CD14-positive monocyte (primary cell): ENCODE measurements around the gene NCR3LG1. TPM values are rescaled to one million over a fixed set of nuclear protein-coding genes. Genes with fewer than 3 reads are reported as not detected.

Experiments used
- DNase-seq, 3 donors: peaks; one replicate each; pipeline ENCODE4 v3.0.0-alpha.2; 2011 to 2022
- H2AFZ ChIP-seq: 2 replicates; pipeline ENCODE4 v1.6.0; 2012; ENCODE audit warnings: mild to moderate bottlenecking, low read depth, low read length, inconsistent platforms; ENCODE audit not compliant: insufficient read depth, poor library complexity, severe bottlenecking
- H3K27ac ChIP-seq, 2 donors: 1 replicate in 1 of 2; 2 replicates in 1 of 2; pipeline ENCODE4 v1.5.1; 2012 to 2013; ENCODE audit warnings: low read length in 2 of 2, control low read depth in 1 of 2, inconsistent platforms in 1 of 2, low read depth in 1 of 2, mild to moderate bottlenecking in 1 of 2
- H3K27me3 ChIP-seq, 2 donors: one replicate each; pipeline versions ENCODE4 v1.6.0 to v1.6.1; 2011 to 2013; ENCODE audit warnings: low read length in 2 of 2; ENCODE audit not compliant: control insufficient read depth in 2 of 2, insufficient read depth in 2 of 2
- H3K36me3 ChIP-seq, 2 donors: replicated peaks in 1 of 2; 1 replicate in 1 of 2; 2 replicates in 1 of 2; pipeline versions ENCODE4 v1.5.1 to v1.6.1; 2012 to 2013; ENCODE audit warnings: low read length in 2 of 2, control low read depth in 1 of 2, inconsistent platforms in 1 of 2, mild to moderate bottlenecking in 1 of 2; ENCODE audit not compliant: insufficient read depth in 2 of 2, control insufficient read depth in 1 of 2
- H3K4me1 ChIP-seq, 2 donors: 1 replicate in 1 of 2; 2 replicates in 1 of 2; pipeline versions ENCODE4 v1.5.1 to v1.6.1; 2012 to 2013; ENCODE audit warnings: low read length in 2 of 2, control low read depth in 1 of 2, inconsistent platforms in 1 of 2, mild to moderate bottlenecking in 1 of 2, moderate library complexity in 1 of 2; ENCODE audit not compliant: insufficient read depth in 2 of 2, control insufficient read depth in 1 of 2
- H3K4me2 ChIP-seq: replicated peaks from 2 replicates; pipeline ENCODE3; 2012; ENCODE audit warnings: low read length, moderate library complexity, mild to moderate bottlenecking; ENCODE audit not compliant: poor library complexity, severe bottlenecking; ENCODE audit errors: extremely low read depth
- H3K4me3 ChIP-seq, 3 experiments: fragments of 200-600 bp in 1 of 3; sonication (generic) in 1 of 3; replicated peaks in 1 of 3; 1 replicate in 2 of 3; 2 replicates in 1 of 3; pipeline ENCODE4 v1.5.1; 2011 to 2013; ENCODE audit warnings: low read length in 3 of 3, mild to moderate bottlenecking in 3 of 3, control low read depth in 2 of 3, low read depth in 2 of 3, inconsistent platforms in 1 of 3, moderate library complexity in 1 of 3
- H3K79me2 ChIP-seq: 2 replicates; pipeline ENCODE4 v1.6.0; 2012; ENCODE audit warnings: mild to moderate bottlenecking, control low read depth, inconsistent platforms, low read length, moderate library complexity; ENCODE audit not compliant: insufficient read depth
- H3K9ac ChIP-seq: 2 replicates; pipeline ENCODE4 v1.6.0; 2017; ENCODE audit warnings: low read length, mild to moderate bottlenecking; ENCODE audit not compliant: insufficient read depth, poor library complexity, severe bottlenecking
- H3K9me3 ChIP-seq, 2 donors: replicated peaks in 1 of 2; 1 replicate in 1 of 2; 2 replicates in 1 of 2; pipeline versions ENCODE4 v1.5.1 to v1.6.1; 2012 to 2013; ENCODE audit warnings: low read length in 2 of 2, control low read depth in 1 of 2; ENCODE audit not compliant: control insufficient read depth in 1 of 2, insufficient read depth in 1 of 2
- H4K20me1 ChIP-seq: 2 replicates; pipeline ENCODE4 v1.6.0; 2012; ENCODE audit warnings: mild to moderate bottlenecking, low read length, control low read depth, moderate library complexity; ENCODE audit not compliant: insufficient read depth
- H3K27ac Mint-ChIP-seq, 7 donors: one replicate each; pipeline ENCODE4 v1.8.0; 2020; ENCODE audit warnings: mild to moderate bottlenecking in 7 of 7, mixed read lengths in 7 of 7, moderate library complexity in 6 of 7, inconsistent platforms in 2 of 7
- H3K27me3 Mint-ChIP-seq, 3 donors: one replicate each; pipeline ENCODE4 v1.8.0; 2021 to 2022; ENCODE audit warnings: low read depth in 3 of 3, mild to moderate bottlenecking in 3 of 3, mixed read lengths in 3 of 3, moderate library complexity in 3 of 3, inconsistent platforms in 1 of 3
- H3K36me3 Mint-ChIP-seq, 2 donors: one replicate each; pipeline ENCODE4 v1.8.0; 2020; ENCODE audit warnings: mixed read lengths in 2 of 2, inconsistent platforms in 1 of 2, mild to moderate bottlenecking in 1 of 2
- H3K4me1 Mint-ChIP-seq: one replicate; pipeline ENCODE4 v1.8.0; 2020; ENCODE audit warnings: mild to moderate bottlenecking, mixed read lengths
- H3K4me3 Mint-ChIP-seq, 2 donors: one replicate each; pipeline ENCODE4 v1.8.0; 2020; ENCODE audit warnings: mild to moderate bottlenecking in 2 of 2, mixed read lengths in 2 of 2, moderate library complexity in 1 of 2
- H3K9me3 Mint-ChIP-seq, 7 donors: one replicate each; pipeline ENCODE4 v1.8.0; 2020 to 2022; ENCODE audit warnings: mixed read lengths in 7 of 7, mild to moderate bottlenecking in 6 of 7, moderate library complexity in 6 of 7, inconsistent platforms in 2 of 7
- CTCF ChIP-seq: fragments of 200-600 bp; IDR thresholded peaks from one replicate; pipeline ENCODE4 v1.8.0; 2022; ENCODE audit warnings: antibody characterized with exemption, mild to moderate bottlenecking
- WGBS: methylation state at CpG from one replicate; pipeline ENCODE4 v1.1.5; 2013; ENCODE audit warnings: missing lambda C conversion rate; ENCODE audit not compliant: insufficient coverage; 5-methylcytosine and 5-hydroxymethylcytosine counted together
- intact Hi-C, 2 donors: fragments of 100-400 bp; cut with micrococcal nuclease; formaldehyde crosslinking; loops; one replicate each; pipeline versions ENCODE4 v1.15.0 to v1.15.1; 2023
- polyA plus RNA-seq, 3 donors: library from polyadenylated mRNA; depleted of rRNA in 1 of 3; unstranded in 2 of 3; stranded (reverse) in 1 of 3; fragments of 300-500 nt in 2 of 3; fragments of >200 nt in 1 of 3; fragmentation: Illumina TruSeq in 2 of 3; gene quantifications; 1 replicate in 2 of 3; 2 replicates in 1 of 3; pipeline ENCODE4 v1.2.3, GENCODE V29; 2012 to 2021

NCR3LG1 gene
- polyA plus RNA-seq, 3 donors, result 0.05 to 1.1 (median 0.15) TPM

GRCh38 chr11:17408026-17408425 is 56.4 kb downstream of the NCR3LG1 start:
- Histone ChIP-seq H3K27me3 (no peaks in the 10 kb centered on the region), H2AFZ (no peak overlapping the region), H3K9me3 (no peaks in the 10 kb centered on the region), H3K4me2 (no peak overlapping the region), H3K4me3 (no peak overlapping the region), H3K4me1 (no peaks in the 10 kb centered on the region), H3K27ac (no peak overlapping the region), H3K79me2 (no peaks in the 10 kb centered on the region), H3K36me3 (no peaks in the 10 kb centered on the region), H4K20me1 (no peaks in the 10 kb centered on the region), H3K9ac (no peak overlapping the region)
- peaks cover 3% of the 10 kb centered on the region for H3K4me1 Mint-ChIP-seq
- no peak for TF ChIP-seq CTCF
- H3K9me3 Mint-ChIP-seq, result peaks cover 0 to 7% (median 2%) of the 10 kb centered on the region in 7 donors
- intact Hi-C loops, result no loop called here
- H3K4me3 Mint-ChIP-seq, result no peak overlapping the region
- H3K36me3 Mint-ChIP-seq, result no peaks in the 10 kb centered on the region
- peaks cover 1 to 11% (median 4%) of the 10 kb centered on the region in 3 donors for H3K27me3 Mint-ChIP-seq
- WGBS, result 94% methylated on average over 2 of the region's 2 CpGs
- H3K27ac Mint-ChIP-seq, result no peak overlapping the region
- DNase-seq, result no peak

- Histone ChIP-seq H4K20me1 (no peaks in the 10 kb centered on the region), H3K9ac (no peak overlapping the region), H3K4me1 (no peaks in the 10 kb centered on the region), H3K9me3 (no peaks in the 10 kb centered on the region), H3K27ac (no peak overlapping the region), H3K36me3 (no peaks in the 10 kb centered on the region), H3K79me2 (no peaks in the 10 kb centered on the region), H2AFZ (no peak overlapping the region), H3K4me2 (no peak overlapping the region), H3K27me3 (no peaks in the 10 kb centered on the region), H3K4me3 (no peak overlapping the region)
- H3K27me3 Mint-ChIP-seq, result peaks cover 1 to 11% (median 4%) of the 10 kb centered on the region in 3 donors
- WGBS, result 96% methylated on average over 5 of the region's 7 CpGs
- peaks cover 3% of the 10 kb centered on the region for H3K4me1 Mint-ChIP-seq
- H3K36me3 Mint-ChIP-seq, result no peaks in the 10 kb centered on the region
- intact Hi-C loops, result no loop called here
- H3K4me3 Mint-ChIP-seq, result no peak overlapping the region
- peaks cover 0 to 7% (median 2%) of the 10 kb centered on the region in 7 donors for H3K9me3 Mint-ChIP-seq
- DNase-seq, result no peak
- H3K27ac Mint-ChIP-seq, result no peak overlapping the region
- no peak for TF ChIP-seq CTCF
Observed at GRCh38 chr11:17408641-17409040, 57.0 kb downstream of the NCR3LG1 start.
